GM18907 (cell line): ENCODE data around the gene NXPH4.
A peak's percentile ranks its signal among the peaks of the same experiment; 100 is the strongest.

Source experiments
- ATAC-seq: cut with Tn5 transposase; IDR thresholded peaks from one replicate; pipeline ENCODE4 v1.9.1; 2021; ENCODE audit warnings: mild to moderate bottlenecking, moderate library complexity; ENCODE audit not compliant: unreplicated experiment

NXPH4 gene

DNA sequence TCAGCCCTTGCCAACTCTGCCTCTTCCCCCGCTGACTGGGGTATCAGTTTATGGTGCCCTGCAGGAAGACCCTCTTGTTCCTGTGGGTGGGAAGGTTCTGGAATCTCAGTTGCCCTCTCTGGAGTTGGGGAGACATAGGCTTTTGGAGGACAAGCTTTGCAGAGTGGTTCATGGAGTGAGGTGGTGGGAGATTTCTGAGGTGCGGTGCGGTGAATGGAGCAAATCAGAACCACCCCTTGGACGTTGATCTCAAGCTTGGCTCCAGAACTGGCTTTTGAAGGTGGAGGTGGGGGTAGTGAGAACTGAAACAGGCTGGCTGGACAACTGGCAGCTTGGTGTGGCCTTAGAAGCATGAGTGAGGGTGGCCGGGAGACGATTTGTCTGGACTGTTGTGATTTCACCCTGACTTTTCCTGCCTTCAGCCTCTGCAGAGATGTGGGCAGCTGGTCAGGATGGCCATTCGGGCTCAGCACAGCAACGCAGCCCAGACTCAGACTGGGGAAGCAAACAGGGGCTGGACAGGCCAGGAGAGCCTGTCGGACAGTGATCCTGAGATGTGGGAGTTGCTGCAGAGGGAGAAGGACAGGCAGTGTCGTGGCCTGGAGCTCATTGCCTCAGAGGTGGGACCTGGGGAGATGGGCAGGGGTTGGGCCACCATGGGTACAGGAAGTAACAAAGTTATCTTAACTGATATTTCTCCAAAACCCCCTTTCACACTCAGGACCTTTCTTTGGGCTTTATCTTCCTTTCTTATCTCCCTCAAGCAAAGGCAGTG lies 14.0 kb downstream of the NXPH4 start:
- ATAC-seq: no peak

DNA sequence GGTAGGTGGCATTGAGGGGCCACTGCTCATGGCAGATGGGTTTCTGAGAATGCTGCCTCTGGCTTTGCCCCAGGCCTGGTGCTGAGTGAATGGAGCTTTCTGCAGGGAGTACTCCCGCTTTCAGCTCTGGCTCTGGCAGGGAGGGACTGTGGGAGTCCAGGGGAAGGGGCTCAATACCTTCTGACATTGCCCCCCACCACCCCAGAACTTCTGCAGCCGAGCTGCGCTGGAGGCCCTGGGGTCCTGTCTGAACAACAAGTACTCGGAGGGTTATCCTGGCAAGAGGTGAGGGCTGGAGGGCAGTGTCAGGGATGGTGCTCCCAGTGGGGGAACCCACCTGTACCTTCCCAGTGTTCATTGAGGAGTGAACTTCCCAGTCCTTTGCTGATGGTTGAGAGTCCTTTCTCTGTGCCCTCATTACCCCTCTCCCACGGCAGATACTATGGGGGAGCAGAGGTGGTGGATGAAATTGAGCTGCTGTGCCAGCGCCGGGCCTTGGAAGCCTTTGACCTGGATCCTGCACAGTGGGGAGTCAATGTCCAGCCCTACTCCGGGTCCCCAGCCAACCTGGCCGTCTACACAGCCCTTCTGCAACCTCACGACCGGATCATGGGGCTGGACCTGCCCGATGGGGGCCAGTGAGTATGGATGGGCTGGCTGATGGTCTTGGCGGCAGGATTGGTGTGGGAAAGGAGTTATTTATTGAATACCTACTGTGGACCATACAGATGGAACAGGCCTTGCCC lies 14.9 kb downstream of the NXPH4 start:
- ATAC-seq: no peak

- ATAC-seq: no peak
Observed at GRCh38 chr12:57232156-57232756, 15.7 kb downstream of the NXPH4 start.

DNA sequence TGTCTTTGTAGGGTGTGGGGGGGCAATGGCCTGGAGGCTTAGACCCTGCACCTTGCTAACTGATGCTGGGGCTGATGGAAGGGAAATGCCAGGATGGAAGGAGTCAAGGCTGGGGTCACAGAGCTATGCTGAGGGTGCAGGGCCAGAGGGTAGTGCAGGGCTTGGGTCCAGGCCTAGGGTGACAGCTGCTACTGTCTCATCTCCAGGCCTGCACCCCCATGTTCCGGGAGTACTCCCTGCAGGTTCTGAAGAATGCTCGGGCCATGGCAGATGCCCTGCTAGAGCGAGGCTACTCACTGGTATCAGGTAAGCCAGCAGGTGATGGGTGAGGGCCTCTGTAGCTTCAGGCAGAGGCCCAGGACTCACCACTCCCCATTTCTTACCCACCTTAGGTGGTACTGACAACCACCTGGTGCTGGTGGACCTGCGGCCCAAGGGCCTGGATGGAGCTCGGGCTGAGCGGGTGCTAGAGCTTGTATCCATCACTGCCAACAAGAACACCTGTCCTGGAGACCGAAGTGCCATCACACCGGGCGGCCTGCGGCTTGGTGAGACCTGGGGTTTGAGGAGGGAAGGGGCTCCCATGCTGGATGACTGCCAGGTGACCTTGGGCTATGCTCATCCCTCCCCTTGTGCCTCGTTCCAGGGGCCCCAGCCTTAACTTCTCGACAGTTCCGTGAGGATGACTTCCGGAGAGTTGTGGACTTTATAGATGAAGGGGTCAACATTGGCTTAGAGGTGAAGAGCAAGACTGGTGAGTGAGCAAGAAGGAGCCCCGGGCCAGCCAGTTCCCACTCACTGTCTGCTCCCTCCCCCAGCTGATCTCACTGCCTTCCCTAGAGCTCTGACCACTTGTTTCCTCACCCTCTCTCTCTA lies 17.0 kb downstream of the NXPH4 start:
- no peak for ATAC-seq

DNA sequence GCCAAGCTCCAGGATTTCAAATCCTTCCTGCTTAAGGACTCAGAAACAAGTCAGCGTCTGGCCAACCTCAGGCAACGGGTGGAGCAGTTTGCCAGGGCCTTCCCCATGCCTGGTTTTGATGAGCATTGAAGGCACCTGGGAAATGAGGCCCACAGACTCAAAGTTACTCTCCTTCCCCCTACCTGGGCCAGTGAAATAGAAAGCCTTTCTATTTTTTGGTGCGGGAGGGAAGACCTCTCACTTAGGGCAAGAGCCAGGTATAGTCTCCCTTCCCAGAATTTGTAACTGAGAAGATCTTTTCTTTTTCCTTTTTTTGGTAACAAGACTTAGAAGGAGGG lies 17.6 kb downstream of the NXPH4 start:
- ATAC-seq: no peak

DNA sequence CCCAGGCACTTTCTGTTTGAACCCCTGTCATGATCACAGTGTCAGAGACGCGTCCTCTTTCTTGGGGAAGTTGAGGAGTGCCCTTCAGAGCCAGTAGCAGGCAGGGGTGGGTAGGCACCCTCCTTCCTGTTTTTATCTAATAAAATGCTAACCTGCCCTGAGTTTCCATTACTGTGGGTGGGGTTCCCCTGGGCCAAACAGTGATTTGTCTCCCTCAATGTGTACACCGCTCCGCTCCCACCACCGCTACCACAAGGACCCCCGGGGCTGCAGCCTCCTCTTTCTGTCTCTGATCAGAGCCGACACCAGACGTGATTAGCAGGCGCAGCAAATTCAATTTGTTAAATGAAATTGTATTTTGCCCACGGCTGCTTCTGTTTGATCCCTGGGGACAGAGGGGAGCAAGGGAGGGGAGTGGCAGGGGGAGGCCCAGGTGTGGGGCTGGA lies 18.0 kb downstream of the NXPH4 start:
- no peak for ATAC-seq

- no peak for ATAC-seq
Observed at GRCh38 chr12:57235017-57235727, 18.6 kb downstream of the NXPH4 start.

DNA sequence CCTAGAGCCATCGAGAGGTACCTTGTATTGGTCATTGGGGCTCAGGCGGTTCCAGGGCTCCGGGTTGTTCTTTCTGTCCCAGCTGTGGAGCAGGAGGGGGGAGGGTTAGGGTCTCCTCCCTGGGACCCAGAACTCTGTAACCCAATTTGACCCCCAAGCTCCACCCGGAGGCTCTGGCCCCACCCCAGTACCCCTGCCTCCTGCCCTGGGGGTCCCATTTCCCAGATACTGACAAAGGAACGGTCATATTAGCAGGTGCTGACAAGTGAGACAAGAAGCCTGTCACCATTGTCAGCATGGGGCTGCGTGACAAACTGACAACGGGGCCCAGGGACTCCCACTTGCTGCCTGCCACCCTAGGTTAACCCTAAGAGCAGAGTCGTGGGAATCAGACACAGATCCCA lies 19.1 kb downstream of the NXPH4 start:
- no peak for ATAC-seq

DNA sequence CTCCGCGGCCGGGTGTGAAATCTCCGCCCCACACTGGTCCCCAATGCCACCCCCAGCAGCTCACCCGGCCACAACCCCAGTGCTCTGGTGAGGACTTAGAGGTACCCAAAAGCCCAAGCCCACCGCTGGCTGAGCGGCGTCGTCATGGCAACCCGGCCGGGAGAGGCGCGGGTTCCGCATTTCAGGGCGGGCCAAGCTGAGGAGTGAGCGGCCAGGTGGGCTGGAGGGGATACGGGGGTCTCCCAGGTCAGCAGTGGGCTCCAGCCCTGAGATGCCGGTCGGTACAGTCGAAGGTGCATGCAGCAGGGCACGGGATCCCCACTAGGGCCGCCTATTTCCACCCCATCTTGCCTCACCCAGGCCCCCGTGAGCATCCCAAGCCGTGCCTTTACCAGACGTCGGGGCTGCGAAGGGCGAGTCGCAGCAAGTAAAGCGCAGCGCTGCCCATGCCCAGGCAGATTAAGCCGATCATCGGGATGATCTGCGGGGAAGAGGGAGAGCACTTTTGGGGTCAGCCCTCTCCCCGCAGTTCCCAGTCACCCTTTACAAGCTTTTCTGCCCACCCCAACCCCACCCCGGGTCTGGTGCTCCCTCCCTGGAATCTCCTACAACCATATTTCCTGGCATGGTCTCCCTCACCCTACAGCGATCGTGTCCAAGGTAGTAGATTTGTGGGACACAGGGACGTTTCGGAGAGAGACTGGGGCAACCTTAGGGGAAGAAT lies 19.8 kb downstream of the NXPH4 start:
- no peak for ATAC-seq

- no peak for ATAC-seq
Observed at GRCh38 chr12:57236925-57237595, 20.5 kb downstream of the NXPH4 start.

DNA sequence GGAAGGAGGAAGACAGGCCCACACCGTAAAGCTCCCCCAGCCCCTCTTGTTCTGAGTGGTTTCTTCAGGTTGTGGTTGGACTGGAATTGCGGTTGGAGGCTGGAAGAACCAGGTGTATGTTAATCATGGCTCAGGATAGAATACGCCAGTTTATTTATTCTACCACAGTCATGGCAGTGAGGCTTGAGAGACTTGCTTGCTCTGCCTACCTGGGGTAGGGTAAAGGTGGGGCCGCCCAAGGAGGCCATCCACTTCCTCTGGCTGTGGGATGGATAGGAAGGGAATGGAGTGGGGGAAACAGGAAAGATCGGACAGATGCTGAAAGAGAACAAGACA lies 21.0 kb downstream of the NXPH4 start:
- no peak for ATAC-seq

DNA sequence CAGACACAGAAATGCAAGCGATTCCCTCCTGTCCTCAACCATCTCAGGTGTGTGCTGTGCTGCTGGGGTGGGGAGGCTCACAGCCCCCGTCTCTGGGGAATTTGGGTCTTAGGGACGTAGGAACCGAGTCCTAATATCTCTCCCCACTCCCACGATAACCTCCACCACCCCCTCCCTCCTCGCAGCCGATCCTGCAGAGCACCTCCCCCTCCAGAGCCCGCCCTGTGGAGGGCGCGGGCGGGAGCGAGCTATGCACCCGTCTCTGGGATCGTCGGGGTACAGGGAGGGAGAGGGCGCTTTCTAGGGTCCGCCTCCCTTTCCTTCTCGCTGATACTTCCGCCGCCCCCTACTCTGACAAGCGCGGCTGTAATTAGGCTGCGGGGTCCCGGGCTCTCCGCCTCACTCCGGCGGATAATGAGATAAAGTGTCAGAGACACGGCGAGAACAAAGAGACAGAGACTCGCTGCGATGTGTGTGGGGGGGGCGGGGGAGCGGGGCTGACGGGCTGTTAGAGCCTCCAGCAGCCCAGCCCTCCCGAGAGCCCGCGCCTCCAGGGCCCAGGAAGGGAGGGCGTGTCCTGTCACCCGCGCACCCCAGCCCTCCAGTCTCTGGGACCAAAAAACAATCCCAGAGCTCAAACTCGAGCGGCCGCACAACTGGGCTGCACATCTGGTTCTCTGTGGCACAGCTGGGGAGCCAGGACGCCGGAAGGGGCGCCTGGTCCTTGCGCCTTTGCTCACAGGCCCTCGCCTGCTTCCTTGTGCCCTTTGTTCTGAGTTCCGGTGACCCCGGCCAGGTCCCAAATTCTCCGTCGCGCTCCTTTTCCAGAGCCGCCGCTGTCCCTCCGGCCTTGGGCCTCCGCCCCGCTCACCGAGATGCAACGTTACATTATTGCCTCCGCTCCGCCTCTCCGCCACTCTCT lies 21.6 kb downstream of the NXPH4 start:
- no peak for ATAC-seq

DNA sequence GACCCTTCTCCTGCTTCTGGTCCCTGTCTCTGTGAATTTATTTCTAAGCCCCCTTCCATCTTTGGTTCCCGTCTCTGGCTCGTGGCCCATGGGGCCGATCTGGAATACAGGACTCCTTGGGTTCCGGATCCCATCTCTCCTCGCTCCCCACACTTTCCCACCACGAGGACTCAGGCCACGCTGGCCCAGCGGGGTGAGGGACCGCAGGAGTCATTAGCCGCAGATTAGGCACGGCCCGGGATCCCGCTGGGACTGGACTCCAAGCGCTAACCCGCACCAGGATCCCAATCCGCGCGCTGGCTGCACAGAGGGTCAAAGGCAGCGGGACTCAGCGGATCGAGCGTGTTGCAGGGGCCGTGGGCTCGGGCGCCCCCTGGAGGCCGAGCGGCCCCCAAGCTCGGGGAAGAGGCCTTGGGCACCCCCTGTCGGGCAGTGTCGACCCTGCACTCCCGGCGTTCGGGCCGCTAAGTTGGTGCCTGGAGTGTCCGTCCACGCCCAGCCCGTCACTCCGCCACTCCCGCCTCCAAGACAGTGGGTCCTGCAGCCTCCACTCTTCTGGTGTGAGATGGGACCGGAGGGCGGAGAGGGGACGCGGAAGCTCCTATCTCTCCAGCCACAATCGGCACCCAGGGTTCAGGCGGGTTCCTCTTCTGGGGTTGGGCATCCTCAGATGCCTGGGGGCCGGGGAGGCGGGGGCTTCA lies 22.4 kb downstream of the NXPH4 start:
- ATAC-seq: peak; percentile 62

- ATAC-seq: no peak
Observed at GRCh38 chr12:57239587-57240065, 23.0 kb downstream of the NXPH4 start.

DNA sequence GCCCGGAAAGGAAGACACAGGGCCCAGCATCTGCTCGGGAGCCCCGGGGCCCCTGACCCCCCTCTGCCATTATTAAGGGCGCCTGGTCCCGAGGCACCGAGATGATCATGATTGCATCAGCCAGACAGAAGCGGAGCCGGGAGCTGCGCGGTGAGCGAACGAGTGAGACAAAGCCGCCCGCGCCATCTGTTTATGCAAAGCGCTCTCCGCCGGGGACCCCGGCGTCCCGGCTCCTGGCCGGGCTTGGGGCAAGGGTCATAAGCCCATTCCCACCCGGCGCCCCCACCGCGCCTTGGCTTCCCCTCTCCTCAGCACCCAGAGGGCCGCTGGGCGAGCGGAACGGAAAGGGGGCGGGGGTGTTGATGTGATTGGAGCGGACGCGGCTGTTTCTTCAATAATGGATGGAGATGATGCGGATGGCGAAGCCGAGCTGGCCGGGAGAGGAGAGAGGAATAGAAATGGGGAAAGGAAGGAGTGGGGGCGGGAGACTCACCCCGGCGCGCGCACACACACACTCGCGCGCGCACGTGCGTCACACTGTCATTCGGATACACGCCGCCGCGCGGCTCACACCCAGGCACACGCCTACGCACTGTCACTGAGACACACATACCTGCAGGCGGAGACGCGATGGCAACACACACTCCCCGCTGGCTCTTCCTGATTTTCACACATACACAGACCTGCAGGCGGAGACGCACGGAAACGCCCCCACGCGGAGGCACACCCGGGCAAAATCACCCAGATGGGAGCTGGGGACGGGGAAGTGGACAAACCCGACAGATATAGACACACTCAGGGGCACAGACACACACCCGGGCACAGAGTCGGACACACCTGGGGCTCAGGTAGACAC lies 23.7 kb downstream of the NXPH4 start:
- no peak for ATAC-seq

GRCh38 chr12:57240926-57241401 lies 24.4 kb downstream of the NXPH4 start:
- ATAC-seq: no peak
